HepG2 (cell line): Measurements from ENCODE around the gene PCBD1. TPM values are rescaled to one million over a fixed set of nuclear protein-coding genes. Genes with fewer than 3 reads are reported as not detected.

ENCODE experiments used
- ATAC-seq: fragments of 200-7000 bp; cut with Tn5 transposase; 3 replicates; pipeline ENCODE4 v1.9.1; 2020; ENCODE audit warnings: mild to moderate bottlenecking, moderate library complexity
- BruUV-seq: library from RNA; stranded (reverse); fragments of 400-500 nt; replicated peaks from 2 replicates; lab custom pipeline; 2021; lab: Mats Ljungman, UMichigan
- CTCF ChIA-PET: fragments of 300-600 bp; formaldehyde crosslinking; extraction: SDS; loops from one replicate; lab custom pipeline; 2021; ENCODE audit warnings: low total read pairs, inconsistent platforms, low intra/inter-chr PET ratio; lab: Yijun Ruan, JAX
- POLR2A ChIA-PET: fragments of 350-600 bp; sonication (Branson Sonifier 250); formaldehyde crosslinking; loops from one replicate; lab custom pipeline; 2020; ENCODE audit warnings: antibody characterized with exemption, inconsistent platforms; lab: Yijun Ruan, JAX
- DNase-seq: peaks from one replicate; pipeline ENCODE4 v3.0.0-alpha.2; 2015; ENCODE audit warnings: low spot score
- FAIRE-seq: peaks from 3 replicates; lab custom pipeline; 2011; peaks lifted over from hg19 to GRCh38; lab: Jason Lieb, UNC
- H2AFZ ChIP-seq: one replicate; pipeline ENCODE4 v1.6.1; 2011; ENCODE audit warnings: low read length, inconsistent platforms
- H3K27ac ChIP-seq: fragments of 300-600 bp; 3 replicates; pipeline ENCODE4 v1.8.0; 2011; ENCODE audit warnings: mixed run types, mild to moderate bottlenecking, mixed read lengths, low read length, inconsistent platforms; ENCODE audit not compliant: insufficient read depth; ENCODE audit errors: extremely low read length
- H3K27me3 ChIP-seq, 2 experiments: fragments of 200-600 bp in 1 of 2; 2 replicates in 1 of 2; 3 replicates in 1 of 2; pipeline versions ENCODE4 v1.6.0 to v1.8.0; 2011; ENCODE audit warnings: low read length in 2 of 2, mild to moderate bottlenecking in 2 of 2, moderate library complexity in 2 of 2, inconsistent platforms in 1 of 2; ENCODE audit not compliant: insufficient read depth in 2 of 2, control insufficient read depth in 1 of 2
- H3K36me3 ChIP-seq, 2 experiments: fragments of 200-600 bp in 1 of 2; replicated peaks in 1 of 2; 2 replicates in 1 of 2; 3 replicates in 1 of 2; pipeline versions ENCODE4 v1.5.1 to v1.8.0; 2011; ENCODE audit warnings: low read length in 2 of 2, inconsistent platforms in 1 of 2; ENCODE audit not compliant: insufficient read depth in 2 of 2, control insufficient read depth in 1 of 2
- H3K4me1 ChIP-seq: 2 replicates; pipeline ENCODE4 v1.5.1; 2012; ENCODE audit warnings: low read length, inconsistent platforms; ENCODE audit not compliant: insufficient read depth
- H3K4me2 ChIP-seq: 2 replicates; pipeline ENCODE4 v1.6.0; 2011; ENCODE audit warnings: low read depth, low read length, inconsistent platforms
- H3K4me3 ChIP-seq, 3 experiments: fragments of 200-600 bp in 1 of 3; sonication (generic), shearing (Covaris generic) in 1 of 3; replicated peaks in 1 of 3; 2 replicates each; pipeline ENCODE4 v1.5.1; 2011 to 2016; ENCODE audit warnings: low read length in 3 of 3, inconsistent platforms in 2 of 3, low read depth in 2 of 3, mild to moderate bottlenecking in 2 of 3, control low read depth in 1 of 3, mixed read lengths in 1 of 3; ENCODE audit not compliant: insufficient read depth in 1 of 3
- H3K79me2 ChIP-seq: one replicate; pipeline ENCODE4 v1.6.1; 2011; ENCODE audit warnings: low read length, inconsistent platforms; ENCODE audit not compliant: insufficient read depth
- H3K9ac ChIP-seq: 2 replicates; pipeline ENCODE4 v1.6.0; 2011; ENCODE audit warnings: mild to moderate bottlenecking, low read depth, low read length, inconsistent platforms; ENCODE audit not compliant: insufficient read depth
- H3K9me3 ChIP-seq: 2 replicates; pipeline ENCODE4 v1.5.1; 2012; ENCODE audit warnings: mild to moderate bottlenecking, low read length
- H4K20me1 ChIP-seq: 2 replicates; pipeline ENCODE4 v1.6.0; 2011; ENCODE audit warnings: inconsistent platforms, mild to moderate bottlenecking, low read length, moderate library complexity; ENCODE audit not compliant: insufficient read depth
- TBL1XR1 ChIP-seq: fragments of 150-350 bp; IDR thresholded peaks from 2 replicates; pipeline ENCODE4 v1.6.1; 2014; ENCODE audit warnings: borderline replicate concordance, low read length; ENCODE audit not compliant: partially characterized antibody
- TSC22D2 ChIP-seq: sonication (generic); formaldehyde crosslinking; IDR thresholded peaks from 2 replicates; pipeline ENCODE4 v1.5.1; 2020; ENCODE audit warnings: missing genetic modification reagents, mild to moderate bottlenecking, borderline replicate concordance
- ZNF101 ChIP-seq: sonication (generic); formaldehyde crosslinking; IDR thresholded peaks from 2 replicates; pipeline ENCODE4 v1.4.0; 2020; ENCODE audit warnings: mild to moderate bottlenecking, low read depth, missing genetic modification reagents, borderline replicate concordance
- WGBS: methylation state at CpG from one replicate; pipeline ENCODE4 v1.1.6; 2017; ENCODE audit warnings: low lambda C conversion rate; 5-methylcytosine and 5-hydroxymethylcytosine counted together
- in situ Hi-C: cut with HindIII; loops from 2 replicates; pipeline ENCODE4 v1.10.0; 2017; ENCODE audit warnings: low pct_unique_long_range_greater_than_20kb; ENCODE audit not compliant: extremely low pct_ligation_motif_present
- intact Hi-C: fragments of 100-400 bp; cut with micrococcal nuclease; formaldehyde crosslinking; loops from one replicate; pipeline ENCODE4 v1.10.0; 2022; ENCODE audit not compliant: unreplicated experiment
- polyA plus RNA-seq, 8 experiments: library from polyadenylated mRNA; depleted of rRNA in 3 of 8; stranded (reverse) in 7 of 8; unstranded in 1 of 8; fragments of >200 nt; fragmentation: Illumina TruSeq in 4 of 8; extraction: Trizol in 4 of 8; gene quantifications; 2 replicates each; pipeline versions ENCODE4 v1.2.1 to v1.2.3, GENCODE V29; 2011 to 2016; ENCODE audit warnings: low read depth in 4 of 8, missing spikeins in 1 of 8, mixed read lengths in 1 of 8; ENCODE audit not compliant: insufficient read depth in 1 of 8
- total RNA-seq, 5 experiments: library from RNA; depleted of rRNA; stranded (reverse); fragments of >200 nt; fragmentation: Illumina TruSeq; extraction: Trizol; gene quantifications; 2 replicates each; pipeline ENCODE4 v1.2.3, GENCODE V29; 2016; ENCODE audit warnings: low read depth in 1 of 5
- TF ChIP-seq, protein P1 (sequence below): IDR thresholded peaks from 2 replicates; pipeline ENCODE4 v1.6.1; 2012; ENCODE audit warnings: low read length, improper control_type of control experiment

Gene PCBD1
- total and polyA plus RNA-seq, 2 of the 13 experiments (the other 11 are each of a cell fraction or from before 2014, with no cell fraction given) = 95.3 to 168 TPM

DNA sequence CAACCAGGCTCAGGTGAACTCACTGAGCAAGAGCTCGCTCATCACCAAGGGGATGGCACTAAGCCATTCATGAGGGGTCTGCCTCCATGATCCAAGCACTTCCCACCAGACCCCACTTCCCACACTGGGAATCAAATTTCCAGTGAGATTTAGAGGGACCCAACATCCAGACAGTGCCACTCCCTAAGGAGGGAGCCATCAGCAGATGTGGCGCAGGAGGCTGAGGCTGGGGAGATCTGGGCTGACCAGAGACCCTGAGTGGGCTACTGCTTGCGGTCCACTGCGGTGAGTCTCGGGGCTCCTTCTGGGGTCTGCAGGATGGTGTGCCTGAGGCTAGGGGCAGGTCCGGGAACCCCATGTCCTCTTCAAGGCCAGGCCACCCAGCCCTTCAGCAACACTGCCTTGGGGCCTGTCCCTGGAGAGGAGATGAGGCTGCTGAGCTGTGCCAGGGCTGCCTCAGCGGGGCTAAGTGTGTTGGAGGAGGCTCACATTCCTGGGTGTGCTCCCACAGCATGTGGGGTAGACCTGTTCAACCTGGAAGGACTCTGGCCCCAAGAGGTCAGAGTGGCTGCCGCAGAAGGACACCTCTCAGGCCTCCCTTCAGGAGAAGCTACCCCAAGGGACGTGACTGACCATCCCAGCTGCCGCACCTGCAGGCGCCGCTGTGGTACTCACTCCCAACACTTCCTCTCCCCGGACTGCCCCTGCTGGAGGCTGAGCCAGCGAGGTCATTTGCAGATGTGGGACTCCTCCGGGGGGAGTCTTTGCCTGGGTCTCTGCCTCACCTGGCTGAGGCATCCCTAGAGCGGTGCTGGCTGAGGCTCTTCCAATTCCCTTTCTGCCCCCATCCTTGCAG lies 22.3 kb upstream of the PCBD1 start:
- no TSS peak for BruUV-seq

More for the DNA sequence above, 22.3 kb upstream of the PCBD1 start:
- Histone ChIP-seq H3K27me3 (peaks cover 7 to 60% of the 10 kb centered on the region in 2 experiments; a peak in 4 of 5 replicates), H3K9ac (no peak overlapping the region), H3K4me1 (no peaks in the 10 kb centered on the region)
- WGBS = 29% methylated on average over 5 of the region's 16 CpGs
- in situ Hi-C loops = no loop called here
- no peak for ATAC-seq
- TF ChIP-seq TBL1XR1 = no peak
- no peak for TF ChIP-seq TSC22D2 (CRISPR knock-in tag)
- TF ChIP-seq, protein P1, sequence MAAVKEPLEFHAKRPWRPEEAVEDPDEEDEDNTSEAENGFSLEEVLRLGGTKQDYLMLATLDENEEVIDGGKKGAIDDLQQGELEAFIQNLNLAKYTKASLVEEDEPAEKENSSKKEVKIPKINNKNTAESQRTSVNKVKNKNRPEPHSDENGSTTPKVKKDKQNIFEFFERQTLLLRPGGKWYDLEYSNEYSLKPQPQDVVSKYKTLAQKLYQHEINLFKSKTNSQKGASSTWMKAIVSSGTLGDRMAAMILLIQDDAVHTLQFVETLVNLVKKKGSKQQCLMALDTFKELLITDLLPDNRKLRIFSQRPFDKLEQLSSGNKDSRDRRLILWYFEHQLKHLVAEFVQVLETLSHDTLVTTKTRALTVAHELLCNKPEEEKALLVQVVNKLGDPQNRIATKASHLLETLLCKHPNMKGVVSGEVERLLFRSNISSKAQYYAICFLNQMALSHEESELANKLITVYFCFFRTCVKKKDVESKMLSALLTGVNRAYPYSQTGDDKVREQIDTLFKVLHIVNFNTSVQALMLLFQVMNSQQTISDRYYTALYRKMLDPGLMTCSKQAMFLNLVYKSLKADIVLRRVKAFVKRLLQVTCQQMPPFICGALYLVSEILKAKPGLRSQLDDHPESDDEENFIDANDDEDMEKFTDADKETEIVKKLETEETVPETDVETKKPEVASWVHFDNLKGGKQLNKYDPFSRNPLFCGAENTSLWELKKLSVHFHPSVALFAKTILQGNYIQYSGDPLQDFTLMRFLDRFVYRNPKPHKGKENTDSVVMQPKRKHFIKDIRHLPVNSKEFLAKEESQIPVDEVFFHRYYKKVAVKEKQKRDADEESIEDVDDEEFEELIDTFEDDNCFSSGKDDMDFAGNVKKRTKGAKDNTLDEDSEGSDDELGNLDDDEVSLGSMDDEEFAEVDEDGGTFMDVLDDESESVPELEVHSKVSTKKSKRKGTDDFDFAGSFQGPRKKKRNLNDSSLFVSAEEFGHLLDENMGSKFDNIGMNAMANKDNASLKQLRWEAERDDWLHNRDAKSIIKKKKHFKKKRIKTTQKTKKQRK = no peak
- TF ChIP-seq ZNF101 = no peak
- TF ChIP-seq, all 625 proteins: peak for 0
- intact Hi-C loops = no loop called here
- Histone ChIP-seq H3K4me3 (no peak overlapping the region), H3K36me3 (no peaks in the 10 kb centered on the region), H3K4me2 (no peak overlapping the region), H3K27ac (no peak overlapping the region), H2AFZ (no peak overlapping the region), H3K9me3 (no peaks in the 10 kb centered on the region), H3K79me2 (no peaks in the 10 kb centered on the region), H4K20me1 (no peaks in the 10 kb centered on the region)
- POLR2A ChIA-PET = no interaction called here
- CTCF ChIA-PET = no interaction called here
- no peak for DNase-seq
- no peak for FAIRE-seq
